GM21717 (cell line): ENCODE data around the gene C11orf42.

Source experiments
- ATAC-seq: cut with Tn5 transposase; IDR thresholded peaks from one replicate; pipeline ENCODE4 v1.9.1; 2021; ENCODE audit warnings: mild to moderate bottlenecking, moderate library complexity; ENCODE audit not compliant: unreplicated experiment

C11orf42 gene, protein sequence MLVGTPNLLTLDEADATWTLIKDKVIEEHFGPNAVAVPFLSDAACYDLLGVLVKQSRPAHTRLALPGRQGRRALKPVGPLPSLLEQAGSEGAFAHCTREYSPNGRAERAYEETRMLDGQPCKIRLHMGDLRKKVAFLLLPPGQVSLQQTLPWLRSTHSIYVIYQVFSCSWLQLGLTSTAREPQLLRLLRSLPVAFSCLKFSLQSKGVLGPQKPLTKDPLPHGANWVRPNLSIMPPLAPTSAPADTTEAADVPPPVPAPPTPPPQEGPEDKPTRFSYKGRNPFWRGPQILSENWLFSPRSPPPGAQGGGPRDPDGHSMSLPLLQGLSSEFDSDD

DNA sequence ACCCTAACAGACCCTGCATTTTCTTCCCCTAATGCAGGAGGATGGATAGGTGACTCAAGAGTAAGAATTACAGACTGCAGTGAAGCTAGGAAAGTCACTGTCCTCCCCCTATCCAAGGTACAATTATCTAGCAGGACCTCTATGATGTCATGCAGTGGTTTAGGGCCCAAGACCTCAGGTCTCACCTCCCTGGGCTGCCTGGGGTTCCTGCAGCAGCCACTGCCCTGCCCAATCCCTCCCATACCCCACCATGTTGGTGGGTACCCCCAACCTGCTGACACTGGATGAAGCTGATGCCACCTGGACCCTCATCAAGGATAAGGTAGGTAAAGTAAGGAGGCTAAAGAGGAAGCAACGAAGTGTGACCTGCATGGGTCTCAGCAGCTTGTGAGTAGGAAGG, at the start of gene C11orf42:
TSS of gene C11orf42 (plus strand) at position 192 of the 400 bp plus-strand sequence. CDS start at position 251, 59 bp downstream.
- ATAC-seq: no peak

DNA sequence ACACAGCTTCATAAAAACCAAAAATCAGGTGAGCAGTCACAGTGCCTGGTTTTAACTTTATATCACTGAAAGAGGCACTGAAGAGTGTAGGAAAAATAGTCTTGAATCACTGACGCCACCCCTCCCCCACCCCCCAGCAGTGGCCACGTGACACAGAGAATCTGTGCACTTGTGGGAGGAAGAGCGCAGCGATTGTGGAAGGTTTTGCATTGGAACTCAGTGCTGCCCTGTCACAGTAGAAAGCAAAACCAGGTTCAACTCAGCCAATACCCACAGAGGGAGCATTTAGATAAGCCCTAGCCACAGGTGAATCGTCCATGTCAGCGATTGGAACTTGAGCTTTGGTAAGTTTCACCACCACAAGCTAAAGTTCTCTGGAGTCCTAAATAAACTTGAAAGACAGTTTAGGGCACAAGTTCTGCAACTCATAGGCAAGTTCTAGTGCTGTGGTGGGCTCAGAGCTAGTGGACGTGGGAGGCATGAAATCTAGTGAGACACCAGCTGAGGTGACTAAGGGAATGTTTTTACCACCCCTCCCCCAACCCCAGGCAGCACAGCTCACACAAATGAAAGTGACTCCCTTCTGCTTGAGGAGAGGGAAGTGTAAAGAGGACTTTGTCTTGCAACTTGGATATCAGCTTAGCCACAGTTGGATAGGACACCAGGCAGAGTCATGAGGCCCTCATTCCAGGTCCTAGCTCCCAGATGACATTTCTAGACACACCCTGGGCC, 48.6 kb upstream of the C11orf42 start:
- no peak for ATAC-seq

DNA sequence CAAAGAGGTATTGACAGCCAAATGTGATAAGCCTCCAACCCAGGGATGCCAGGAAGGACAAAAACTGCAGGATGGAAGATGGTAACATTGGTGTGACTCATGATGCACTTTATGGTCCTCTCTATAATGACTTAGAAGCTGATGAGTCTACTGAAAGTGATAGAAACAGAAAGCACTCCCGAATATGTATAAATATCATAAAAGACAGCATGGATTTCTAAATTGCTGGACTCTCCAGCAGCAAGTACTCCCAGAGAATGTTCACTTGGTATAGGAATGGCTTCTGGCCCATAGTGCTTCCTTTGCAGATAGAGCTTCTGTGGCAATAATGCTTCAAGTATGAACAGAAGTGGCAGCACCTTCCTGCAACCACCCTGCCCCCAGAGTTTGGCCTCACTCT, 35.1 kb upstream of the C11orf42 start, which contains the start of gene OR52B2:
TSS of gene OR52B2 (minus strand) at position 101 of the 400 bp plus-strand sequence. CDS start at position 101, 0 bp downstream.
- ATAC-seq: no peak

DNA sequence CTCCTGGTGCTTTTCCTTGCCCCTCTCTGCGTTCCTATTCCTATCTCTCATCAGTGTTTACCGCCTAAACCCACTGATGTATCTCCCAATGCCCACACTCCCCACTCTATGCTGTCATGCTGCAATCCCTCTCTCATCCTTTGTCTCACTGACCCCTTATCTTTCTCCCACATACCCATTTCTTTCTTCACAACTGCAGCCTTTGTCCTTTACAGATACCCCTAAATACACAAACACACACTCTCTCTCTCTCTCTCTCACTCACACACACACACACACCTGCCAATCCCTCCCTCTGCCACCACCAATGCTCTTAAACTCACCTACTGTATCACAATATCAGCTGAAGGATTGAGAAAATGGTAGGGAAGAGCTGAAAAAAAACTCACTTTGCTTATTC, 29.9 kb upstream of the C11orf42 start:
- ATAC-seq: no peak

DNA sequence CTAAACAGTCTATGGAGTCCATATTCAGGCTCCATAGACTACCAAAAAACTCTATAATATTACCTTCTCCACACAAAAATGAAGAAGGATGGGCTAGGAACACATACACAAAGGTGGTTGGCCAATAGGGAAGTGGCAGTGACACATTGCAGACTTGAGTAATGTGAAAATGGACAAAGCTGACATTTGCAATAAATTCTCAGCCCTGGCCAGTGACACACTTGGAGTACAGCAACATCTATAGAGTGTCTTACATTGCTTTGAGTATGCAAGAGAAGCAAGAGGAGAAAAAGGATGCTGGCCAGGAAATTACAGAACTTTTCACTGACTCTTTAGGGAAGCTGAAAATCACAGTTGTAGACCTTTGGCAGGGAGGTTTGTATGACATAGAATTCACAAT, 13.6 kb upstream of the C11orf42 start:
- no peak for ATAC-seq

DNA sequence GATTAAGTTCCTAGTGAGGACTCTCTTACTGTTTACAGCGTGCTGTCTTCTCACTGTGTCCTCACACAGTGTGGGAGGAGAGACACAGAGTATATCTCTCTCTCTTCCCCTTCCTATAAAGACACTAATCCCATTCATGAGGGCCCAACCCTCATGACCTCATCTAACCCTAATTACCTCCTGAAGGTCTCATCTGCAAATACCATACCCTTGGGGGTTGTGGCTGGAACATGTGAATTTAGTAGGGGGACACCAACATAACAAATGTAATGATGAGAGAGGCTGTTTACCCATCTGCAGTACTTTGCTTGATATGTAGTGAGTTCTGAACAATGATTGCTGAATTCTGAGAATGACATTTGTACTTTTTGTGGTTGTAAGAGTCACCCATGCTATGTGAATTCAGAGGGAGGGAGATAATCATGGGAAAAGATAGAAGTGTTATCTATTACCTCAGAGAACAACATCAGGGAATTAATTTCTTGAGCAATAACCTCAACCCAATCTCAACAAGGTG, 11.2 kb upstream of the C11orf42 start:
- ATAC-seq: no peak

DNA sequence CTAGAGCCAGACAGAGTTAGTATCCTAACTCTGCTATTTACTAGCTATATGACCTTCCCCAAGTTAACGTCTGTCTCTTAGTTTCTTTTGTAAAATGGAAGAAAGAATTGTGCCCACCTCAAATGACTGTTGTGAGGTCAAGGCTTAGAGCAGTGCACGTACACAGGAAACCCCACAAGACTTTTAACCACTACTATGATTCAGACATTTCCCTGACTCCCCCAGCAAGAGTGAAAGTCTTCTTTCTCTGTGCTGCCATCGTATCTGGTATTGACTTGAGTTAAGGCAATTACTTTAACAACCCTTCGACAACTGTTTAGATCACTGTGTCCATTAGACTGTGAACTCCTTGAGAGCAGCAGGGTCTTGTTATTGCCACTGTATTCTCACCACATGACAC, 9.0 kb upstream of the C11orf42 start:
- no peak for ATAC-seq

DNA sequence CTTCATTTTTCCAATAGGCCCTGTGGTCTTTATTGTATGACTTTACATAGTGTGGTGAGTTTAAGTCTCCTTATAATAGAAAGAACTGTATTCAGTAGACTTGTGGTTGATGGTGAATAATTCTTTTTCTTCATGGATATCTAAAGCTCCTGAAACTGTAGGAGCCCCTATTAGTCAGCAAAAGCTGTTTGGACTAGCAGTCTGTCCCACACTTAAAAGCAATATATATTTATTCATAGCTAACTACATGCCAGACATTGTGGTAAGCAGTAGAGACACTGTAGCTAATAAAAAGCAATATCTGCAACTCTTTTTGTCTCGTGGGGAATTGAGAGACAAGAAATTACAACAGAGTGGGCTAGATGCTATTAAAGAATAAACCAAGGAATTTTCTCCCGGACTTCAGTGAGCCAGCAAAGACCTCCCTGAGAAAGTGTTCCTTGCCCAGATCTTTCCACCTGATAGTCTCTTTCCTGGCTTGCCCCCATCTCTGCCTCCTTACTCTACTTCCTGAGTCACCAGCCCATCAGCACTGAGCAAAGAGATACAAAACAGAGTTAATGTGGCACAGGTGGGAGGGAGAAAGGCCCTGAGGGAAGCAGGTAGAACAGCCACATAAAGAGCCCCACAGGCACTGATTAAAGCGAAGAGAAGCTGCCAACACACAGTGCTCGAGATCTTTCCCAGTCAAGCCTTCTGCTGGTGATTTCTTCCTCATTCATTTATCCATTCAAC, 7.7 kb upstream of the C11orf42 start:
- ATAC-seq: no peak

DNA sequence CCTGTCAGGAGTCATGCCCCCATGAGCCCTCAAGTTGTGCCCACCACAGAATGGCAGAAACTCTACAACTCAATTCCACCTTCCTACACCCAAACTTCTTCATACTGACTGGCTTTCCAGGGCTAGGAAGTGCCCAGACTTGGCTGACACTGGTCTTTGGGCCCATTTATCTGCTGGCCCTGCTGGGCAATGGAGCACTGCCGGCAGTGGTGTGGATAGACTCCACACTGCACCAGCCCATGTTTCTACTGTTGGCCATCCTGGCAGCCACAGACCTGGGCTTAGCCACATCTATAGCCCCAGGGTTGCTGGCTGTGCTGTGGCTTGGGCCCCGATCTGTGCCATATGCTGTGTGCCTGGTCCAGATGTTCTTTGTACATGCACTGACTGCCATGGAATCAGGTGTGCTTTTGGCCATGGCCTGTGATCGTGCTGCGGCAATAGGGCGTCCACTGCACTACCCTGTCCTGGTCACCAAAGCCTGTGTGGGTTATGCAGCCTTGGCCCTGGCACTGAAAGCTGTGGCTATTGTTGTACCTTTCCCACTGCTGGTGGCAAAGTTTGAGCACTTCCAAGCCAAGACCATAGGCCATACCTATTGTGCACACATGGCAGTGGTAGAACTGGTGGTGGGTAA, 6.1 kb upstream of the C11orf42 start, which contains the start of gene OR52W1:
TSS of gene OR52W1 (plus strand) at position 51 of the 637 bp plus-strand sequence. CDS start at position 51, 0 bp downstream.
- ATAC-seq: no peak

DNA sequence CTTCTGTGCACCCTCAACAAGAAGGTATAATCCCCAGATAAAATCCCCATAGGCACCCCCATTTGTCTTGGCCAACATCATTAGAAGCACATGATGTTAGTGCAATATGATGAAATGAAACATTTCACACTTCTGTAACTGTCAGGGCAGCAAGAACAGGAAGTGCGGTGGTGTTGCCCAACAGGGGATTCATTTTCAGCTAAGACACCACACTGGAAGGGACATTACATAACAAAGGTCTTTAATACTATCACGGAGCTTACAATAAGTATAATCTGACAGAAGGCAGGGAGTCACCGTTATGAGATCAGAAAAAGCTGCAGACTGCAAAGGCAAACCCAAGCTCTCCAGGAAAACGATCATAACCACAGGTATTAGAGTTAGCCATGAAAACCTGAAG, 4.4 kb upstream of the C11orf42 start:
- ATAC-seq: no peak

DNA sequence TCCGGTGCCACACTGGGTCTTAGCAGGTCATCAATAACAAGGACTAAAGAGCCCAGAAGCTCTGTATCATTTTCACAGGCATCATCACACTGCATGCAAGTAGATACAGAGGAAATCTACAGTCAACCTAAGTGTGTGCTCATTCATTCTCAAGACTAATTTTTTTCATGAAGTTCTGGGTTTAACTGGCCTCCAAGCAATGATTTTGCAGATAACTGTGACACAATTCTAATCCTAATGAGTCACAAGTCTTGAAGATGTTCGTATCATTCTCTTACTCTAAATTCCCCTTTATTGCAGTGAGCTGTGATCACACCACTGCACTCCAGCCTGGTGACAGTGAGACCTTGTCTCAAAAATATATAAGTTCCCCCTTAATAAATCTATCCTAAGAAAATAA, 3.9 kb upstream of the C11orf42 start:
- no peak for ATAC-seq

DNA sequence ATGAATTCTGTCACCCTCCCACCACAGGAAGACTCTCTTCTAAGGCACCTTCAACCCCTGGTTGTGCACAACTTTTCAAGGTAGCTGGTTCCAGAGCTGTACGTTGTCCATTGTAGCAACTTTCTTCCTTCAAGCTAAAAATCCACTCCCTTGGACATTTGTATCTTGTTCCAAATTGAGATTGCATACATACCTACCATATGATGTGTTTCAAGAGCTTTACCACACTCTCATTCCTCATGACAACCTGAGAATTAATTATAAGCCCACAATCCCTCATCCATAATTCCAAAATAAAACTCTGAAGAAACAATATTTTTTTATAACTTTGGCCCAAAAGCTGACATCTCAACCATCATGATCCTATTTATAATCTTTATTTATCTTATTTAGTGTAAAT, 3.3 kb upstream of the C11orf42 start:
- no peak for ATAC-seq

DNA sequence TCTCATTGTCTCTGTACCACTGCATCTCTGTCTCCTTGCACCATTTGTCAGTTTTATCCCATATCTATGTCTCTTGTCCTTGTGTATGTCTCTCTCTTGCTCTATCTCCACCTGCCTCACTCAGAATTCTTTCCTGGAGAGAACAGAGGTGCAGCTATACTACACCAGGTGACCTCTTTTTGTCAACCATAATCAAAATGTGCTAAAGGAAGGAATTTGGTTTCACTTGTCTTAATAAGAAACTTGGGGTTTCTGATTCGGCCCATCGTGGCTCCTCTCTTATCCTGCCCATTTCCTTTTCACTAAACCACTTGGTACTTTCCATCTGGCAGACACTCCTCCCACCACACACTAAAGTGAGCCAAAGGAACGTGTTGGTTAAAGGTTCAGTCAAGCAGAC, 2.0 kb upstream of the C11orf42 start:
- peak; percentile 86 for ATAC-seq

DNA sequence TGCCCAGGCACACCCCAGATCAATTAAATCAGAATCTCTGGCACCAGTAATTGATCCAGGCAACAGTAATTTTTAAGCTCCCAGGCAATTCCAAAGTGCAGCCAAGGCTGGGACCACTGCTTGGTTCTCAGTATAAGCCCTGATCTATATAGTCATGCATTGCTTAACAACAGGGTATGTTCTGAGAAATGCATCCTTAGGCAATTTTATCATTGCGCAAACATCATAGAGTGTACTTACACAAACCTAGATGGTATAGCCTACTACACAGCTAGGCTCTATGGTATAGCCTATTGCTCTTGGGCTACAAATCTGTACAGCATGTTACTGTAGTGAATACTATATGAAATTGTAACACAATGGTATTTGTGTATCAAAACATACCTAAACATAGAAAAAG, 651 bp upstream of the C11orf42 start:
- ATAC-seq: no peak

DNA sequence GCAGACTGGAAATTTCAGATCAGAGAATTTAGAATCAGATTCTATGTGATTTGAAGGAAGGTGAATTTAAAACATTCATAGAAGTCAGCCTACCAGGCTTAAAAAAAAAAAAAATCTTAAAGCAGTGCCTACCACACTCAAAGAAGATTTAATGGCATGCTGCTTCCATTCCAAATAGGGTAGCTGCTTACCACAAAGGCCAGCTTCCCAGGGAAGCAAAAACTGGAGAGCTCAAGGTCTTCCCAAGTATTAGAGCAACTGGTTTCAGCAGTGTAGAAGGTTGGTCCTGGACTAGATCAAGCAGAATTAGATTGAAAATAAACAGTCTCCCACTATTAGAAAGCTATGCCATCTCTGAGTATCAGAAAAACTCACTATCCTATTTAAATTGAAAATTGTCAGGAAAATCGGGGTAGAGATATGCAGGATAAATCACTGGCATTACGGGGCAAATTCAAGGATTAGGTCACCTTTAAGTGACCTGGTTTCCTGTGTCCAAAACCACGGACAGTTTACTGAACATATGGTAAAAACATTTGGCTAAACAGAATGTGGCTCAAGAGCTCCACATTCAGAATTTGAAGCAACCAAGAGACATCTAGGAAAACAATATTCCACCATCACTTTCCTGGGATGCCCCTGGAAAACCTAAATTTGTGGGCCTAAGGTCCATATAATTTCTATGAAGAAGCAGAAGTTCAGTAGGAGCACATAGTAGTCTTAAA, 1.3 kb downstream of the C11orf42 start:
- no peak for ATAC-seq

DNA sequence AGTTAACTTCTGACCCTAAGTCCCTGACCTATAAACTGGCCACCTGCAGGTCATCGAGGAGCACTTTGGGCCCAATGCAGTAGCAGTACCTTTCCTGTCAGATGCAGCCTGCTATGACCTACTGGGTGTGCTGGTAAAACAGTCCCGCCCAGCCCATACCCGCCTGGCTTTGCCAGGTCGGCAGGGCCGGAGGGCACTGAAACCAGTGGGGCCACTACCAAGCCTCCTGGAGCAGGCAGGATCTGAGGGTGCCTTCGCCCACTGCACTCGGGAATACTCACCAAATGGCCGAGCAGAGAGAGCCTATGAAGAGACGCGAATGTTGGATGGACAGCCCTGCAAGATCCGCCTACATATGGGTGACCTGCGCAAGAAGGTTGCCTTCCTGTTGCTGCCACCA, 4.4 kb downstream of the C11orf42 start:
- ATAC-seq: no peak

DNA sequence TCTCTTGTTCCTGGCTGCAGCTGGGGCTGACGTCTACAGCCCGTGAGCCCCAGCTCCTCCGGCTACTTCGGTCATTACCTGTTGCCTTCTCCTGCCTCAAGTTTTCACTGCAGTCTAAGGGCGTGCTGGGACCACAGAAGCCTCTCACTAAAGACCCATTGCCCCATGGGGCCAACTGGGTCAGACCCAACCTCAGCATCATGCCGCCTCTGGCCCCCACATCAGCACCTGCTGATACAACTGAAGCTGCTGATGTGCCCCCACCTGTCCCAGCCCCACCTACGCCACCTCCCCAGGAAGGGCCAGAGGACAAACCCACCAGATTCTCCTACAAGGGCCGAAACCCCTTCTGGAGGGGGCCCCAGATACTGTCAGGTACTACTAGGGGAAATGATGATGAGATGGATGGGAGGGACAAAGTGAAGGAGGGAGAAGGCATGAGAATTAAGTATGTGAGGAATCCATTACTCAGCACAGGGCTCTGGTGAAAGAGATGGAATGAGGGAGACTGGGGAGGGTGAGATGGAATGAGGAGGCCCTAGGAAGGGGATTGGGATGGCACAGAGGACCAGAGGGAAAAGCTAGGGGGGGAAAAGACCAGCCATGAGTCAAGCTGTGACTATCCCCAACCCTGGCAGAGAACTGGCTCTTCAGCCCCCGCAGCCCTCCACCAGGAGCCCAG, 5.1 kb downstream of the C11orf42 start:
- no peak for ATAC-seq

DNA sequence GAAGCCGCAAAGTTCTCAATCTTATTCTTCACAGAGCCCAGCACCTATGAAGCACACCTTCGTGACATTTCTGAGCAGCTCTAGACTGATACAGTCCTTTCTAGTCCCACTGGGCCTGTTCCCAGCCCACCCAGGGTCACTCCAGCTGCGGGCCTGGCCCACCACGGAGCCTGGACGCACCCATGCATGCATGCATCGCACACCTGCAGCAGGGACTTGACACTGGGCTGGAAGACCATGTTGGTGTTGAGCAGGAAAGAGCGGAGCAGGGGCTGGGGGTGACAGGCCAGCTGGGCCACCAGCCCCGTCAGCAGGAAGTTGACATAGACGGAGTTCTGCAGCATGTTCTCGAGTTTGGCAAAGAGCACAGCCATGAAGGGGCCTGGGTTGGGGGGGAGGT, 9.2 kb downstream of the C11orf42 start:
- ATAC-seq: no peak

DNA sequence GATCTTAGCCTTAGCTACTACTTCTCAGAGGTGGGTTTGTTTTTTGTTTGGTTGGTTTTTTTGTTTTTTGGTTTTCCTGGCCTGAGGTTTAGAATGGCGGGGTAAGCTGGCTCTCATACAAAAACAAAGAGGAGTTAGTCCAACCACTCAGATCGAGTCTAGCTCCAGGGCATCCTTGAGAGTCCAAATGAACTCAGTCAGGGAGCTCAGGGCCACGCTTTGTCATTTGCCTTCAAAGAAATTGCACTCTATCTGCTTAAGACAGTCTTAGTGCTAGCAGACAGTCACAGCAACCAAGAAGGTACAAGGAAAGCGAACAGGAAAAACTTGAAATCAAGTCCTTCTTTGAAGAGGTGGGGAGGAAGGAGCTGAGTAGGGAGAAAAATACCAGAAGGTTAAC, 11.1 kb downstream of the C11orf42 start:
- no peak for ATAC-seq

DNA sequence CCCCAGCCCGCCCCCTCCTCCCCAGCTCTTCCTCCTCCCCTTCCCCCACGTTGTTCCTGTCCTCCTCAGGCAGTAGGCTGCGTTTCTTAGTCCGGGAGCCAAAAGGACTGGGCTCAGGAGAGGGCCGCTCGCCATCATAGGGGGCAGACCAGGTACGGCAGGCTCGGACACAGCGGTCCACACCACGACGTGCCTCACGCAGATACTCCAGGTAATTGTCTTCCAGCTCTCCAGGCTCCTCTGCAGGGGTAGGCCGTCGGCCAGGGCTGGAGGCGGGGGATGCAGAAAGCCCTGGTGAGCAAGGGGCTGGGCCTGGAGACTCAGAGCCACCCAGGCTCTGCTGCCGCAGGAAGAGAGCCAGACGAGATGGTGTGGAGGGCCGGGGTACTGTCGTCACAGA, 12.4 kb downstream of the C11orf42 start:
- ATAC-seq: no peak
